GM19467 (cell line): ENCODE data around the gene EARS2.
A peak's percentile ranks its signal among the peaks of the same experiment; 100 is the strongest.
"Not testable (repeated sequence)": the region's sequence is repeated elsewhere in the genome, so short reads cannot be mapped to it uniquely, and the experiment has no call there.

Source experiments
- ATAC-seq: cut with Tn5 transposase; IDR thresholded peaks from one replicate; pipeline ENCODE4 v1.9.1; 2021; ENCODE audit warnings: mild to moderate bottlenecking, moderate library complexity; ENCODE audit not compliant: unreplicated experiment

Gene EARS2

DNA sequence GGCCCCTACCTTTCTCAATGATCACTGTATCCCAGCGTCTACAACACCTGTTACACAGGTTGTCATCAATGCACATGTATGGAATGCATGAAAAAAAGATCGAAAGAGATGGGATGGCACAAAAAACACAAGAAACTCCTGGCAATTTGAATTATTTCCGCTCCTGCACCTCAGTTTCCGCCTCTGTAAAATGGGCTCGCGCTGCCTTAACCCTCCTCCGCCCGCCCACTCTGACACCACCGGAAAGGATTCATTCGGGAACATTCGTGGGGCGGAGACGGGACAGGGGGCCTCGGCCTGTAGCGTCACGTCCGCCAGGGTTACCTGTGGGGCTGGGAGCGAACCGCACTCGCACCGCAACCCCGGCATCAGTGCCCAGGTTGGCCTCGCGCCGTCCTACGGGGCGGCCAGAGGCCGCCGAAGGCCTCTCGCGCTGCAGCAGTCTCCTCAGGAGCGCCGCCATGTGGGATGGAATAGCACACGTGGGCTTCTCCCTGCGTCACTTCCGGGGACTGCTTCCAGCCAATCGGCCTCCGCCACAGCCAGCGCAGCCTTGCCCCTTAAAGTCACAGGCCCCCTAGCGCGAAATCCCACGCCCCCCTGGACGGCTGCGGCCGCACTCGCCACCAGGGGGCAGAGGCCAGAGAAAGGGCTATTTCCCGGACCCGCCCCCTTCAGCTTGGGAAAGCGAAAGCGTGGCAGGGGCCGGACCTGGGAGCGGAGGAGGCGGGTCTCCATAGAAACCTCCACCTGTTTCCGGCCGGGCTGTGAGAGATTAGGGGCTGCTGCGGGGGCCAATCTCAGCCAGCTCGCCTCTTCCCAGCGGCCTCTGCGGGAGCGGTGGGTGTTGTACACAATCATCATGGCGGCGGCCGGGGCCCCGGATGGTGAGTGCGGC, at the start of gene EARS2, which contains the start of gene UBFD1:
TSS of gene EARS2 (minus strand) at position 470 of the 898 bp plus-strand sequence. CDS start at position 463, 7 bp downstream.
TSS of gene UBFD1 (plus strand) at position 847 of the 898 bp plus-strand sequence. CDS start at position 863, 16 bp downstream.
- ATAC-seq, result peak; percentile 85

DNA sequence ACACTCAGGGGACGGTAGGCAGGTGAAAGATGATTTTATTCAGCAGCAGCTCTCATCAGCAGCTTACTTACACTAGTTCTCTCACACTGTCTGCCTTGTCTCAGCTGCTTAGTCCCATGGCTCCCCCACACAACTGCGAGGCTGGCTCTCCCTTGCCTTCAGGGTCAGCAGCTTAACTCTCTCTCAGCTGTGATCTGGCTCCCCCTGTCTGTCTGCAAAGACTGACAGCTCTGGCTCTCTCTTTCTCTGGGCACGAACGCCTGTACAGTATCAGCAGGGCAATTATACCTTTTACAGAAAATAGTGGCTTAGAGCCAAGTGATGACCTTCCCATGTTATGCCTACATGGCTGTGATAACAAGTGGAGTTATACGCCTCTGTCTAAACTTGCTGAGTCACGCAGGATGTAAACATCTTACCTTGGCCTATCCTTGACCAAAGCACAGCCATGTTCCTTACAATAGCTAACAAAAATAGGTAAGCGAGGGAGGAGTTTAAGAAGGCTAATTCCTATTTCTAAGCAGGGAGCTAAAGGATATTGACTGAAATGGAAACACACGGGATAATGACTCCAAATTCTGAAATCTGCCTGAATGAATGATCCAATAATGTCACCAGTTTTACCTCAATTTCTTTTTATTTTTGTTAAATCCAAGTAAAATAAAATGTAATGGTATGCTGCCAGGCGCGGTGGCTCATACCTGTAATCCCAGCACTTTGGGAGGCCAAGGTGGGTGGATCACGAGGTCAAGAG, 40.0 kb upstream of the EARS2 start:
- ATAC-seq, result peak; percentile 32

- peak; percentile 81 for ATAC-seq
Measured at GRCh38 chr16:23595951-23596720, 39.0 kb upstream of the EARS2 start, which contains the start of gene NDUFAB1. Gene NDUFAB1 (minus strand): TSS chr16:23596316. CDS start chr16:23596290, 26 bp downstream.

- no peak for ATAC-seq
Measured at GRCh38 chr16:23595246-23595950, 38.2 kb upstream of the EARS2 start.

DNA sequence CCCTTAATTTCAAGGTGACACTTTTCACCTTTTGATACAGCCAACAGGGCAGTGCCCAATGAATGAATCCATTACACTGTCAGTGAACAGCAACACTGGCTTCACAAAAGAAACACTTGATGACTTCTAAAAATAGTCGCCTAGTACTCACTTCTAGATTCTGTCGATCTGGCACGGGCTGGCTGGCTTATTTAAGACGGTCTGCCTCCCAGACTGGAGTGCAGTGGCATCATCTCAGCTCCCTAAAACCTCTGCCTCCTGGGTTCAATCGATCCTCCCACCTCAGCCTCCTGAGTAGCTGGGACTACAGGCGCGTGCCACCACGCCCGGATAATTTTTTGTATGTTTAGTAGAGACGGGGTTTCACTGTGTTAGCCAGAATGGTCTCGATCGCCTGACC, 37.0 kb upstream of the EARS2 start:
- ATAC-seq, result no peak

DNA sequence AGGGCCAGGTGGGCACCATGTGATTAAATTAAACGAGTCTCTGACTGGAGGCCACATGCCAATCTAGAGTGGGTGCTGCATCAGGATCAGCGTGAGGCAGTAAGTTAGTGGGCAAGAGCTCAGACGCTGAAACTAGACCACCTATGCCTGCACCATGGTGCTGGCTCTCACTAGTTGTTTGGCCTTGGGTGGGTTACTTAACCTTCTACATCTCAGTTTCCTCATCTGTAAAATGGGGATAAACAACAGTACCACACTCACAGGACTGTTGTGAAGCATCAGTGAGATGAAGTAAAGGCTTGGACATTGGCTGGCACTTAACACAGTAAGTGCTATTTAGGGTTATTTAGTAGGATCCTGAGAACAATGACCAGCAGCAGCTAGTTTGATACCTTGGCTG, 33.0 kb upstream of the EARS2 start:
- ATAC-seq, result no peak

- ATAC-seq, result no peak
Measured at GRCh38 chr16:23587726-23588125, 30.6 kb upstream of the EARS2 start.

DNA sequence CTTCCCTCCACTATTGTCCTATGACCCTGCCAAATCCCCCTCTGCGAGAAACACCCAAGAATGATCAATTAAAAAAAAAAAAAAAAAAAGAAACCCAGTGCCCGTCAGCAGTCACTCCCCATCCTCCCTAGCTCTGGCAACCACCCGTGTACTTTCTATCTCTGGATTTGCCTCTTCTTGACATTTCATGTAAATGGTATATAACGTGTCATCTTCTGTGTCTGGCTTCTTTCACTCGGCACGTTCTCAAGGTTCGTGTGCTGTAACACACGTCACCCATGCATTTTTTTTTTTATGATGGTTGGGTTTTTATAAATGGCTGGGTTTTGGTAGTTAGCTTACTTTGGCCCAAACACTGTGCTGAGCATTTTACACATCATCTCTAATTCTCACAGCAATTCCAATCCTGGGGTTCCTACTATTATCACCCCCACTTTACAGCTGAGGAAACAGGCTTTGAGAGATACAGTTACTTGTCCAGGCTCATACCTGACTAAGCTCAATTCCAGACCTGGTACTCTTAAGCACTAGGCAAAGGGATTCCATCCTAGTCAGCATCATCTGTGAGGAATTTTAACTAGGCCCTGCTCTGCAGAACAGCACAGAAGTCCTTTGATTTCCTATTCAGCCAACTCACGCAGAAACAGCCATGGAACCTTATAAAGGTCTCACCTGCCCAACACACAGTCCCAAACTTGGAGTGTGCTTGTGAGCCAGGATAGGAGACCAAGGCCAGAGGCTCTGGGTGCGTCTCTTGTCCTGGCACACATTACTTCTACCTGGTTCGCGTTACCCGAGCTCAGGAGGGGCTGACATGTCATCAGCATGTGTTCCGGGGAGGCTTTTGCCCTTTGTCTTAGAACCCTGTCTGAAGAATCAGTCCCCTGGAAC, 27.3 kb upstream of the EARS2 start:
- no peak for ATAC-seq

GRCh38 chr16:23583271-23583670, 26.1 kb upstream of the EARS2 start:
- ATAC-seq, result not testable (repeated sequence)

DNA sequence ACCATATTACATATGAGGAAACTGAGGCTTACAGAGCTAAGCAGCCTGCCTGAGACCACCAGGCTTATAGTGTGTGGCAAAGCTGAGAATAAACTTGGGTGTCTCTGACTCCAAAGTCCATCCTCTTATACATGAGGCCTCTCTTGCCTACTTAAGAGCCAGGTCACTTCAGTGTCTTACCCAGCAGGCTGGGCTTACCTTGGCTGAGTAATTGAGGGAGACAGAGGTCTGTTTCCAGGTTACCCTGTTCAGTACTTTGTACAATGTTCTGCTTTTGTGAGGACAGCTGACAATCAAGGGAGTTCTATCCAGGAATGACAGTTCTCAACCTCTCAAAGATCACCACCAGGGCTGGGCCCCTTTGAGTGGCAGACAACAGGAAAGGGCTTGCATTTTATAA, 24.6 kb upstream of the EARS2 start:
- no peak for ATAC-seq

- no peak for ATAC-seq
Measured at GRCh38 chr16:23580391-23580790, 23.2 kb upstream of the EARS2 start.

DNA sequence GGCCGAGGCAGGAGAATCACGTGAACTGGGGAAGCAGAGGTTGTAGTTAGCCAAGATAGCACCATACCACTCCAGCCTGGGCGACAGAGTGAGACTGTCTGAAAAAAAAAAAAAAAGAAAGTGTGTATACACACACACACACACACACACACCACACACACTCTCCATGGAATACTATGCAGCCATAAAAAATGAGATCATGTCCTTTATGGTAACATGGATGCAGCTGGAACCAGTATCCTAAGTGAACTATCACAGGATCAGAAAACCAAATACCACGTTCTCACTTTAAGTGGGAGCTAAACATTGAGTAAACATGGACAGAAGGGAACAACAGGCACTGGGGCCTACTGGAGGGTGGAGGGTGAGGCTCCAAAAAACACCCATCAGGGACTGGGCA, 22.2 kb upstream of the EARS2 start:
- ATAC-seq, result no peak

GRCh38 chr16:23578101-23578830, 21.1 kb upstream of the EARS2 start:
- no peak for ATAC-seq

- ATAC-seq, result no peak
Measured at GRCh38 chr16:23577493-23577892, 20.3 kb upstream of the EARS2 start.

DNA sequence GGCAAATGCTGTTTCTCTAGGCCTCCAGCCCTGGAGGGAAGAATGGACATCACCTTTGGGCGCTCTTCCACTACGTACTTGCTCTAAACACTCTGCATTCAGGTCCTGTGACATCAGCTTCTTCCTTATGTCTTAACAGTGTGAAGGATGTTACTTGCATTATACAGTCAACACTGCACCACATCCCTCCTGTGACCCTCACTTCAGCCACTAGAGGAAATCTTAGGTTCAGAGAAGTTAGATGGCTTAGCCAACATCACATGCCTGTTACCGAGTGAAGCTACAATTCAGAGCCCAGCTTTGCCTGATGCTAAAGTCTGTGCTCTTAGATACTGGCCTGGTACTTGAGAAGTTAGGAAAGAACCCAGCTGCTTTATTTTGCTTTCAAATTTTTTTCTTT, 18.7 kb upstream of the EARS2 start:
- no peak for ATAC-seq

DNA sequence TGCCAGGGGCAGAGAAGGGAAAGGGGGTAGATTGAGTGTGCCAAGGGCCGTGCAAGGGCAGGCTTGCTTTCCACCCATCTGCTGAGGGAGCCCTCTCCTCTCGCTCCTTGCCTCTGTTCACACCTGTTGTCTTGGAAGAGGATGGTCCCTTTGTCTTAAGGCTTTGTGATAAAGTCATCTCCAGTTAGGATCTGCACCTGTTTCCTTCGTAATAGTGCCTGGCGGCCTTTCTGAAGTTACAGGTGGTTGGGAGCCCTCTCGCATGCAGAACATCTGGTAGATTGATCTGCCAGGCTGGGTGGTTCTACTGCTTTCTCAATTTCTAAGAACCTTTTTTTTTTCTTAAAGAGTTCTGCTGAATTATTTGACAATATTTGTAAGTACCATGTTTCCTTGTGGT, 16.7 kb upstream of the EARS2 start:
- ATAC-seq, result no peak

DNA sequence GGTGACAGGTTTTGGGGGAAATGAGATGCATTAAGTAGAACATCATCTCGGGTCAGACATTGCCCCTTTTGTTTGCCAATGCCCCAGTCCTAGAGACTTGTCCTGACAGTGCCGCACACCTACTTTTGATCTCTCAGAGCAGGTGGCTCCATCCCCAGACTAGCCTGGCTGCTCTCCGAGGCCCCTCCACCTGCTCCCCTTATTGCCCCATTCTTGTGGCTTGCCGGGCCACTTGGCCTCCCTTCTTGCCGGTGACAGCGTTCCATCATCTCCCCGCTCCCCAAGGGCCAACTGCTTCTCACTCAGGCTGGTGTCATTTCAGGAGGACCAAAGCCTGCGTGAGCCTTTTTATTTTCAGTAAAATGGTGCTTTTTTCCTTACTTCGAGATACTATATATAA, 15.2 kb upstream of the EARS2 start:
- no peak for ATAC-seq

DNA sequence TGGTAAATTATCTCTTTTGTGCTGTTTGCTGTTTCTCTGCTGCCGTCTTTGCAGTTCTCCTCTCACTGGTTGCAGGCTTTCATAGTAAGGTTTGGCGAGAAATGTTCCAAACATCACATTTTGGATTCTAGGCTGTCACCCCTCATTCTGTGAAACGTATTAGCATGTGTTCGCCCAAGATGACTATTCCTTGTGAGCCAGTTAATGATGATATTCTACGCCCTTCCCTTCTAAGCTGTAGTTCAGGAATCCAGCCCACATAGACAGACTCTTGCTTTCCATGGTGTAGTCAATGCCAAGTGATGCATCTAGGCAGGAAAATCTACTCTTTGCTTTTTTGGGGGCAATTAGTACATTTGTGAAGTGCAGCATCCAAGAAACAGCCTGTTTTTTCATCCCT, 14.7 kb upstream of the EARS2 start:
- no peak for ATAC-seq
